Ascending aorta (tissue), 2 donors: ENCODE measurements around the gene ZBTB1. TPM values are rescaled to one million over a fixed set of nuclear protein-coding genes. Genes with fewer than 3 reads are reported as not detected.

ENCODE experiments used
- DNase-seq, 2 donors: peaks; one replicate each; pipeline ENCODE4 v3.0.0-alpha.2; 2019; ENCODE audit warnings: low spot score in 2 of 2
- H3K27ac ChIP-seq, 2 donors: fragments of 200-600 bp; sonication (generic); one replicate each; pipeline ENCODE4 v1.5.1; 2016 to 2017; ENCODE audit warnings: mild to moderate bottlenecking in 1 of 2
- H3K27me3 ChIP-seq: fragments of 200-600 bp; sonication (generic); one replicate; pipeline ENCODE4 v1.5.1; 2017
- H3K36me3 ChIP-seq, 2 donors: fragments of 200-600 bp; sonication (generic); one replicate each; pipeline ENCODE4 v1.5.1; 2016
- H3K4me1 ChIP-seq, 2 donors: fragments of 200-600 bp; sonication (generic); one replicate each; pipeline ENCODE4 v1.5.1; 2016 to 2017; ENCODE audit warnings: mild to moderate bottlenecking in 1 of 2
- H3K4me3 ChIP-seq, 2 donors: fragments of 200-600 bp; sonication (generic); one replicate each; pipeline ENCODE4 v1.5.1; 2016 to 2017; ENCODE audit warnings: mild to moderate bottlenecking in 1 of 2
- H3K9me3 ChIP-seq, 2 donors: fragments of 200-600 bp; sonication (generic); one replicate each; pipeline ENCODE4 v1.5.1; 2016
- intact Hi-C: fragments of 100-400 bp; cut with DNase I; formaldehyde crosslinking; loops from one replicate; pipeline ENCODE4 v1.15.1; 2023
- total RNA-seq: library from RNA; depleted of rRNA; stranded (reverse); fragments of >200 nt; gene quantifications from one replicate; pipeline ENCODE4 v1.1.0, GENCODE V29; 2016
- TF ChIP-seq, protein P1 (sequence below), 3 experiments: fragments of 200-600 bp in 2 of 3; fragments of 450-650 bp in 1 of 3; sonication (generic) in 2 of 3; IDR thresholded peaks; one replicate each; pipeline ENCODE4 v1.5.1; 2016 to 2019; ENCODE audit warnings: antibody characterized with exemption in 3 of 3, mild to moderate bottlenecking in 1 of 3, moderate library complexity in 1 of 3

Gene ZBTB1
- total RNA-seq, 1 donor from 2014 or later = 57.0 TPM

DNA sequence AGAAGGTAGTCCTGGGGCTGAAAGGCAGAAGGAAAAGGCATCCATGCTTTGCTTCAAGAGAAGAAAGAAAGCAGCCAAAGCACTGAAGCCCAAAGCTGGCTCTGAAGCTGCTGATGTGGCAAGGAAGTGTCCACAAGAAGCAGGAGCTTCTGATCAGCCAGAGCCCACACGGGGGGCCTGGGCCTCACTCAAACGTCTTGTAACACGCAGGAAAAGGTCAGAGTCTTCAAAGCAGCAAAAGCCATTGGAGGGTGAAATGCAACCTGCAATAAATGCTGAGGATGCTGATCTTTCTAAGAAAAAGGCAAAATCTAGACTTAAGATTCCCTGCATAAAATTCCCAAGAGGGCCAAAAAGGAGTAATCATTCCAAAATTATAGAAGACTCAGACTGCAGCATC is 36.1 kb upstream of the ZBTB1 start:
- Histone ChIP-seq H3K9me3 (no peaks in the 10 kb centered on the region), H3K27me3 (no peaks in the 10 kb centered on the region), H3K27ac (no peak overlapping the region), H3K4me1 (peaks cover 0 to 3% of the 10 kb centered on the region in 2 donors), H3K4me3 (no peak overlapping the region), H3K36me3 (no peaks in the 10 kb centered on the region)
- intact Hi-C loops = no loop called here
- TF ChIP-seq, protein P1, sequence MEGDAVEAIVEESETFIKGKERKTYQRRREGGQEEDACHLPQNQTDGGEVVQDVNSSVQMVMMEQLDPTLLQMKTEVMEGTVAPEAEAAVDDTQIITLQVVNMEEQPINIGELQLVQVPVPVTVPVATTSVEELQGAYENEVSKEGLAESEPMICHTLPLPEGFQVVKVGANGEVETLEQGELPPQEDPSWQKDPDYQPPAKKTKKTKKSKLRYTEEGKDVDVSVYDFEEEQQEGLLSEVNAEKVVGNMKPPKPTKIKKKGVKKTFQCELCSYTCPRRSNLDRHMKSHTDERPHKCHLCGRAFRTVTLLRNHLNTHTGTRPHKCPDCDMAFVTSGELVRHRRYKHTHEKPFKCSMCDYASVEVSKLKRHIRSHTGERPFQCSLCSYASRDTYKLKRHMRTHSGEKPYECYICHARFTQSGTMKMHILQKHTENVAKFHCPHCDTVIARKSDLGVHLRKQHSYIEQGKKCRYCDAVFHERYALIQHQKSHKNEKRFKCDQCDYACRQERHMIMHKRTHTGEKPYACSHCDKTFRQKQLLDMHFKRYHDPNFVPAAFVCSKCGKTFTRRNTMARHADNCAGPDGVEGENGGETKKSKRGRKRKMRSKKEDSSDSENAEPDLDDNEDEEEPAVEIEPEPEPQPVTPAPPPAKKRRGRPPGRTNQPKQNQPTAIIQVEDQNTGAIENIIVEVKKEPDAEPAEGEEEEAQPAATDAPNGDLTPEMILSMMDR (IDR thresholded peaks at IDR 0.05) = no peak
- DNase-seq = no peak

DNA sequence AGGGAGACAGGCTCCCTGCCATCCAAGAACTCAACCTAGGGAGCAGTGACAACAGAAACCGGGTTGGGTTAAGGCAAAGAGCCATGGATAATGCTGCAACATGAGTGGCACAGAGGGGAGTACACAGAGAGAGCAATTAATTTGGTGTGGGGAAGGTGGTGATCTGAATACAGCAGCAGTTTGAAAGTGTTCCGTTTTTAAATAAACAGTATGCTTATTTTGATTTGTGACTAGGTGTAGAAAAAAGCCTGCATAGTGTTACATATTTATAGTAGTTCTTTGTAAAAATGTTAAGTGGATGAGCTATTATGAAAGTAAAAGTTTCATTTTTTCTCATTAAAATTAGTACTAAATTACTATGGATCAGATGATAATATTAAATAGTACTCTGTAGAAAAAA is 30.5 kb upstream of the ZBTB1 start:
- intact Hi-C loops = no loop called here

DNA sequence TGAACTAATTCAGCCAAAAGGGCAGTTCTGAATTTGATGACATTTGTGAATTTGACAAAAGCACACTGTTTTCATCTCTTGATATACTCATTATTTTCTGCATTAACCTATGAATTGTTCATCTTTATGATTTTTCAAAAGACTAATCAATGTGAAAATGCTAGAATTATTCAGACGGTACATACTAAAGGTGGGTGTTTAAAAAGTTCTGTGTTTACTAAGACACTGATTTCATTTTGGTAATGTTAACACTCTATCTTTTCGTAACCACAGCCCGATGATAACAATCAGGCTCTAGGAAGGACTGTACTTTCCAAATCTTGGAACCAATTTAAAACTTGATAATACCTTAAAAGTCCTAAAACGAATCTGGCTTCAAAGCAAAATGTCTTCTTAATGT is 29.9 kb upstream of the ZBTB1 start:
- TF ChIP-seq, protein P1 (IDR thresholded peaks at IDR 0.05) = no peak
- no peak overlapping the region for H3K4me3 ChIP-seq
- peaks cover 0 to 2% of the 10 kb centered on the region in 2 donors for H3K36me3 ChIP-seq
- no peak overlapping the region for H3K27ac ChIP-seq
- DNase-seq = no peak
- no peaks in the 10 kb centered on the region for H3K4me1 ChIP-seq
- H3K9me3 ChIP-seq = no peaks in the 10 kb centered on the region
- H3K27me3 ChIP-seq = no peaks in the 10 kb centered on the region
- intact Hi-C loops = no loop called here

More for the DNA sequence above, 30.5 kb upstream of the ZBTB1 start:
- Histone ChIP-seq H3K4me3 (no peak overlapping the region), H3K36me3 (no peaks in the 10 kb centered on the region), H3K27me3 (no peaks in the 10 kb centered on the region), H3K9me3 (no peaks in the 10 kb centered on the region), H3K4me1 (no peaks in the 10 kb centered on the region), H3K27ac (no peak overlapping the region)
- TF ChIP-seq, protein P1 (IDR thresholded peaks at IDR 0.05) = no peak
- no peak for DNase-seq

DNA sequence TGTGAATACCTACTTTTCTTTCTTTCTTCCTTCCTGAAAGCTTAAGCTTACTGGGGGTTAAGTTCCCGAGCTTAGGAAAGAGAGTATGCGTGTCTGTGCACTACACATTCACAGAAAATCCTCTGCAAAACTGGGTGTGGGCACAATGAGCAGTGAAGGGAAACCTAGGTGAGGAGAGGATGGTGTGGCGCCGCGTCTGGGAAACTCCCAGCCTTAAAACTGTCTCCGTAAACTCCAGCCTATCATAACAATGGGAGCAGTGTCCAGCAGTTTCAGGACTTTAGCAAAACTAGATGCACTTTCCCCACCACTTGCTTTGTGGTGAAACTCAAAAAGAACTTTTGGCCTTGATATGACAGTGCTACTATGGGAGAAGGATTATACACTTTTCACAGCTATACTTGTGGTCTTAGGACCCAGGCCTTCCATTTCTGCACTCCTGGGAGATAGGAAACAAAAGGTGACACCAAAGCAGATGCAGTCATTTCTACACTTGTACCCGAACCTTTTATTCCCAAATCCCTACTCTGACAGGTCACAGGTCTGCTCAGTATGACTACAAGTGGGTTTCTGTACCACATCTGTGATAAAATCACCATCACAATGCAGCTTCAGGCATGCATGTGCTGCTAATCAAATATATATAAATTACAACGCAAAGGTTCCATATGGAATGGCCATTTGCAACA is 28.8 kb upstream of the ZBTB1 start:
- DNase-seq = no peak
- H3K27me3 ChIP-seq = no peaks in the 10 kb centered on the region
- no peak overlapping the region for H3K4me3 ChIP-seq
- H3K4me1 ChIP-seq = no peaks in the 10 kb centered on the region
- no peaks in the 10 kb centered on the region for H3K9me3 ChIP-seq
- TF ChIP-seq, protein P1 (IDR thresholded peaks at IDR 0.05) = no peak
- intact Hi-C loops = no loop called here
- H3K36me3 ChIP-seq = peaks cover 0 to 5% of the 10 kb centered on the region in 2 donors
- no peak overlapping the region for H3K27ac ChIP-seq

DNA sequence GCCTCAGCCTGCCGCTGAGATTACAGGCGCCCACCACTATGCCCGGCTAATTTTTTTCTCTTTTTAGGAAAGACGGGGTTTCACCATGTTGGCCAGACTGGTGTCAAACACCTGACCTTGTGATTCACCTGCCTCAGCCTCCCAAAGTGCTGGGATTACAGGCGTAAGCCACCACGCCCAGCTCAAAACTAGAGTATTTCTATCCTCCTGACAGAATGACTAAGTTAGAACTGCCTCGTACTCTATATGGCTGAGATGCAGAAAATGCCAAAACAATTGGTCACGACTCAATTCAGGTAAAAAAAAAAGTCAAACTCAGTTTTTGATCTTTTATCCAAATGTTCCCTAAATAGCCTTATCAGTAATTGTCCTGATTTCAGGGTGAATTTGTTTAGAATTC is 28.1 kb upstream of the ZBTB1 start:
- Histone ChIP-seq H3K9me3 (no peaks in the 10 kb centered on the region), H3K4me1 (no peaks in the 10 kb centered on the region), H3K27ac (no peak overlapping the region), H3K27me3 (no peaks in the 10 kb centered on the region), H3K36me3 (peaks cover 0 to 5% of the 10 kb centered on the region in 2 donors), H3K4me3 (no peak overlapping the region)
- intact Hi-C loops = no loop called here
- DNase-seq = no peak
- TF ChIP-seq, protein P1 (IDR thresholded peaks at IDR 0.05) = no peak
